GM19455 (cell line): ENCODE data around the gene OVAAL.

Source experiments
- ATAC-seq: cut with Tn5 transposase; IDR thresholded peaks from one replicate; pipeline ENCODE4 v1.9.1; 2021; ENCODE audit not compliant: unreplicated experiment

The OVAAL gene

GRCh38 chr1:180603223-180603849, 44.6 kb downstream of the OVAAL start:
- no peak for ATAC-seq

DNA sequence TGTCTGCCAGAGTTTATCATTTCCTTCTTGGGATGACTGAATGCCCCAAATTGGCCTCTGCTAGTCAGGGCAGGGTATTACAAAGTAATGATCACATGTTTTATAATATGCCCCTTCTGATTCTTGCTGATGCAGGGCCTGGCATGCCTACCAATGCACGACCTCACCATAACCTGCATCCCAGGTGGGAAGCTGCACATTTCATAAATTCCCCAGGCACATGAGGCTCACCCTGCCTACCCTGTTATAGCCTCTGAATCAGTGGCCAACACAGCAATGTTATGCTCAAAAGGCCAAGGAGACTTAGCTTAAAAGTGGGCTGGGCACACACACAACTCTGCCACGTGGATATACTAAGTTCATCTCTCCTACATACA, 45.1 kb downstream of the OVAAL start:
- ATAC-seq: no peak

GRCh38 chr1:180606155-180606554, 47.4 kb downstream of the OVAAL start:
- no peak for ATAC-seq

- no peak for ATAC-seq
Observed at GRCh38 chr1:180609643-180610555, 51.1 kb downstream of the OVAAL start.

GRCh38 chr1:180610556-180611015, 51.8 kb downstream of the OVAAL start:
- ATAC-seq: no peak

GRCh38 chr1:180611016-180611930, 52.5 kb downstream of the OVAAL start:
- ATAC-seq: no peak

GRCh38 chr1:180612632-180613031, 53.9 kb downstream of the OVAAL start:
- no peak for ATAC-seq

DNA sequence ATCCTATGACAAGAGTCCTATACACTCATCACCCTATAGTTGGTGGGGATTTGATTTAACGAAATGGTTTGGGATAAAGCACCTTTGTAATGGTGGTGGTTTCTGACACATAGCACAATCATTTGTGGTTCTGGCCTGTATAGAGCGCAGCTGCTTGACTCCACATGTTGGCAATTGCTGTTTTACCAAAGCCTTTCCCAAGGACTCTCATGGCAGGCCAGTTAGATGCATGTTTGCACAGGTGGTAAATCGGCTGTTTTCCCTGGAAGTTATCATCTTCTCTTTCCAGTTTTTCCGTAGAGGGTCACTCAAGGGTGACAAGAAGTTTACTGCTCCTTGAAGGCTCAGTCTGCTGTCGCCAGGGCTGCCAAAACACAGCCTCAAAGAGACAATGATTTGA, 56.0 kb downstream of the OVAAL start:
- ATAC-seq: no peak

DNA sequence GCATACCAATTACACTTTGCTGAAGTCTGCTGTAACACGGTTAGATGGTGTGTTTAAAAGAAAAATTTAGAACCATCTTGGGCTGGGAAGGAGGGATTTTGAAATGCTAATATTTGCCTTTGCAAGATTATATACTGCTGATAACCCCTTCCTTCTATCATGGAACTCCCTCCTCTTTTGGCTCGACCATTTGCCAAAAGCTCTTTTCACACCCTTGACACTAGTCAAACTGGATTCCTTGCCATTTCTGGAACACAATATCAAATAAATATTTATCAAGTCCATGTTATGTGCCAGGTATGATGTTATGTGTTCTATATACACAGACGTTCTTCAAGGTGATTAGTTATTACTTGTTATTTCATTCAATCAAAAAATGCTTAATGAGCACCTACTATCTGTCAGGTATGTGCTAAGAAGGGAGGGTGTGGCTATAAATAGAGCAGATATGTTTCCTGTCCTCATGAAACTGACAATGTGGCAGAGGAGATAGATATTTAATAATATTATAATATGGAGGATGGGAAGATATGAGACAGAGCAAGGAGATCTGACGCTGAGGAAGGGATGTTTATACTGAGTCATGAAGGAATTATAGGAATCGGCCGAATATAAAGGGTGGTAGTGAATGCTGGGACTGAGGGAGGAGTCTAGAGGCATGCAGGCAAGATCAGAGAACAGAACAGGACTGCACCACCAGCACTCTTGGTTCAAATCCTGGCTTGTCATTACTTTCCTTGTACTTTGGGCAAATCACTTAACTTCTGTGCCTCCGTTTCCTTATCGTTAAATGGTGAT, 56.9 kb downstream of the OVAAL start:
- no peak for ATAC-seq
